AG04450 (cell line): Measurements from ENCODE around the gene ANKRD10. TPM values are rescaled to one million over a fixed set of nuclear protein-coding genes. Genes with fewer than 3 reads are reported as not detected.

Experiments used
- CTCF ChIA-PET: fragments of 300-600, 350-600 bp; formaldehyde crosslinking; extraction: SDS; loops from one replicate; lab custom pipeline; 2022; ENCODE audit warnings: antibody characterized with exemption, inconsistent platforms; lab: Charles Lee
- POLR2A ChIA-PET: fragments of 350-600 bp; formaldehyde crosslinking; extraction: SDS; loops from one replicate; lab custom pipeline; 2021; ENCODE audit warnings: antibody characterized with exemption, inconsistent platforms; lab: Yijun Ruan, JAX
- DNase-seq: peaks from one replicate; pipeline ENCODE4 v3.0.0-alpha.2; 2011; ENCODE audit warnings: low read depth, low spot score
- H3K27ac ChIP-seq: one replicate; pipeline ENCODE4 v1.5.1; 2012; ENCODE audit warnings: low read depth, low read length, control low read depth
- H3K27me3 ChIP-seq: one replicate; pipeline ENCODE4 v1.6.0; 2012; ENCODE audit warnings: low read length; ENCODE audit not compliant: control insufficient read depth, insufficient read depth
- H3K4me3 ChIP-seq: 2 replicates; pipeline ENCODE4 v1.5.1; 2011; ENCODE audit warnings: mild to moderate bottlenecking, low read depth, low read length, control low read depth
- H3K9me3 ChIP-seq: 2 replicates; pipeline ENCODE4 v1.5.1; 2012; ENCODE audit warnings: low read length; ENCODE audit not compliant: control insufficient read depth, insufficient read depth
- polyA plus RNA-seq: library from polyadenylated mRNA; depleted of rRNA; stranded (reverse); fragments of >200 nt; gene quantifications from 2 replicates; pipeline ENCODE4 v1.2.3, GENCODE V29; 2011
- TF ChIP-seq, protein P1 (sequence below): IDR thresholded peaks from 2 replicates; pipeline ENCODE4 v1.5.1; 2011; ENCODE audit warnings: low read depth, low read length, control low read depth, inconsistent platforms

Gene ANKRD10
- polyA plus RNA-seq, 1 experiment = 105 TPM

- H3K4me3 ChIP-seq = no peak overlapping the region
- TF ChIP-seq, protein P1, sequence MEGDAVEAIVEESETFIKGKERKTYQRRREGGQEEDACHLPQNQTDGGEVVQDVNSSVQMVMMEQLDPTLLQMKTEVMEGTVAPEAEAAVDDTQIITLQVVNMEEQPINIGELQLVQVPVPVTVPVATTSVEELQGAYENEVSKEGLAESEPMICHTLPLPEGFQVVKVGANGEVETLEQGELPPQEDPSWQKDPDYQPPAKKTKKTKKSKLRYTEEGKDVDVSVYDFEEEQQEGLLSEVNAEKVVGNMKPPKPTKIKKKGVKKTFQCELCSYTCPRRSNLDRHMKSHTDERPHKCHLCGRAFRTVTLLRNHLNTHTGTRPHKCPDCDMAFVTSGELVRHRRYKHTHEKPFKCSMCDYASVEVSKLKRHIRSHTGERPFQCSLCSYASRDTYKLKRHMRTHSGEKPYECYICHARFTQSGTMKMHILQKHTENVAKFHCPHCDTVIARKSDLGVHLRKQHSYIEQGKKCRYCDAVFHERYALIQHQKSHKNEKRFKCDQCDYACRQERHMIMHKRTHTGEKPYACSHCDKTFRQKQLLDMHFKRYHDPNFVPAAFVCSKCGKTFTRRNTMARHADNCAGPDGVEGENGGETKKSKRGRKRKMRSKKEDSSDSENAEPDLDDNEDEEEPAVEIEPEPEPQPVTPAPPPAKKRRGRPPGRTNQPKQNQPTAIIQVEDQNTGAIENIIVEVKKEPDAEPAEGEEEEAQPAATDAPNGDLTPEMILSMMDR = no peak
- CTCF ChIA-PET = no interaction called here
- no peak overlapping the region for H3K27ac ChIP-seq
- POLR2A ChIA-PET = no interaction called here
- H3K27me3 ChIP-seq = no peaks in the 10 kb centered on the region
- no peak for DNase-seq
- no peaks in the 10 kb centered on the region for H3K9me3 ChIP-seq
Observed at GRCh38 chr13:110890279-110891165, 24.3 kb downstream of the ANKRD10 start.

DNA sequence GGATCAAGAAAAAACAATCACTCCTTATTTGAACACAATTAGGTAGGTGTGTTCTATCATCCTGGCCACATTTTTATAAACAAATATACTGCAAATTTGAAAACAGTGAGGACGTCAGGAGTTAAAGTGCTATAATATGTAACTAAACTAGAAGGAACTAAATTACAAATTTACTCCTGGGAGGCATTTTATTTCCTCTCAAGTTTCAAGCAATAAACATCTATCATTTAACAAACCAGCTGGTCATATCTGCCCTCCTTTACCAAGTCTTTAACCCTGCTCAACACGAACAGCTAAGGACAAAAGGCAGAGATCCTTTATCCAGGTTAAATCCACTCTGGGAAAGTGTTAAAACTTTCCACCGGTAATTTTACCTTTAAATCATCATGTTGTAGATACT lies 26.5 kb downstream of the ANKRD10 start:
- DNase-seq = no peak
- no peaks in the 10 kb centered on the region for H3K9me3 ChIP-seq
- H3K4me3 ChIP-seq = no peak overlapping the region
- TF ChIP-seq, protein P1 = no peak
- ChIA-PET CTCF (interaction anchor here (0.6 kb wide), 1 partner anchor 295 kb away, joined by 9 read pairs; no protein-coding TSS in a partner anchor), POLR2A (no interaction called here)
- H3K27ac ChIP-seq = no peak overlapping the region
- H3K27me3 ChIP-seq = no peaks in the 10 kb centered on the region

DNA sequence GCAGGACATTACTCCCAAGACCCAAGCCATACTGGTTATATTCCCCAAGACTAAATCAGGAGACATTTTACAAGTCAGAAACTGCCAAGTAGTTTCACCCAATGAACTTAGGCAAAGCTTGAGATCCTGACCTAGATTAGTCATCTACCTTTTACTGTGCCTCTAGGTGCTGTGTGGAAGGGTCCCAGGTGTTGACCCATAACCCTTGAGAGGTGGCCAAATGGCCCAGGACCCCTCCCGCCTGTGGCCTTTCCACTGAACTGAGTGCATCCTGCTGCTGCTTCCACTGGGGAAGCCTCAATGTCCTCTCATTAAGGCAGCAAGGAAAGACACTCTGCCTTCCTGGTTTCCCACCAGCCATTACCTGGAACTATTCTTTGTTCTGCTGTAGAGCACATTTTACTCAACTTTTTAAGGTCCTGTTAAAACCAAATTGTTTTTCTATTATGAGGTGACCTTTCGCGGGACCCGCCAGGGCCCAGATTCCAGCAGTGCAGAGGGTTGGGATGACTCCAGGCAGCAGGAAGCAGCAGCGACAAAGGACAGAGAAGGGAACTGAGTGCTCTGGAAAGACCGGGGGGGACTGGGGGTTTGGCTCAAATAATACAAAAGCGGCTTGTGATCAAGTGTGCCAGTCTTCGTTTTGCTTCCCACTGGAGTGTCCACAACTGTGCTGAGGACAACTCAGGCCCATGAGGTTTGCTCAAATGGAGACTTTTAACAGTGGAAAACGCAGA lies 27.1 kb downstream of the ANKRD10 start:
- POLR2A ChIA-PET = no interaction called here
- Histone ChIP-seq H3K4me3 (no peak overlapping the region), H3K27ac (no peak overlapping the region), H3K9me3 (no peaks in the 10 kb centered on the region), H3K27me3 (no peaks in the 10 kb centered on the region)
- no peak for DNase-seq
- CTCF ChIA-PET = no interaction called here
- TF ChIP-seq, protein P1 = no peak

DNA sequence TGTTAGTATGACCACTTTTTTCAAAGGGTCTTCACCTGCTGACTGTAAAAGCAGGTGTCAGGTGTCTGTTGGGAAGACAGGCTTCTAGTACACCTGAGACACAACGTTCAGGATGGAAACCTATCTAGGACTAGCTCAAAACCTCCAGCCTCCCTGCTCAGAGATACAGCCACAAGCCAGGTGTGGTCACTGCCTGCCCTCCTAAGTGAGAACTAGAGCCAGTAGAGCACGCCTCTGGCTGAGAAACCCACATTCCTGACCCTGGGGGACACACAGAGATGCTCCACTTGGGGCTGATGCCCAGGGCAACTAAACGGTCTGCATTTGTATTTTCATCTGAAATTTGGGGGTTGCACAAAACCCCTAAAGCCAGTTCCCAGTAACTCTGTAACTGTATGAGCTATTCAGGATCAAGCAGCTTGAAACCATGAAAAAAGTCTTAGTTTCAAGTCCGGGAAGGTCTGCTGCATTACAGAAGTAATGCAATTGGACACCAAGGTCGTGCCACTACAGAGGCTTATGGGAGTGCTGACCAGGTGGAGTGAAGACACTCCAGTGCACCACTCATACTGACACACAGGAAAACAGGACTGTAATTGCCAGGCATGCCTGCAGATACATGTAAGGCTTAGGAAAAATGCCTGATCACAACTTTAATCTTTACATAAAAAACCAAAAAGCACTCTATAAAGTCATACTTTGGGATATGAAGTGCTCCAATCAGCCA lies 27.8 kb downstream of the ANKRD10 start:
- ChIA-PET POLR2A (no interaction called here), CTCF (interaction anchor here (1.4 kb wide), 1 partner anchor 28 kb away, joined by 6 read pairs; the partner anchor contains the start of gene ANKRD10)
- Histone ChIP-seq H3K27me3 (no peaks in the 10 kb centered on the region), H3K27ac (no peak overlapping the region), H3K4me3 (no peak overlapping the region), H3K9me3 (no peaks in the 10 kb centered on the region)
- TF ChIP-seq, protein P1 = no peak
- DNase-seq = no peak
